HG03175 (cell line): ENCODE data around the gene RAD23B.

Source experiments
- ATAC-seq: cut with Tn5 transposase; IDR thresholded peaks from one replicate; pipeline ENCODE4 v1.9.1; 2021; ENCODE audit warnings: mild to moderate bottlenecking, moderate library complexity; ENCODE audit not compliant: unreplicated experiment

Gene RAD23B

GRCh38 chr9:107367727-107368502 is 84.8 kb downstream of the RAD23B start:
- ATAC-seq: no peak

DNA sequence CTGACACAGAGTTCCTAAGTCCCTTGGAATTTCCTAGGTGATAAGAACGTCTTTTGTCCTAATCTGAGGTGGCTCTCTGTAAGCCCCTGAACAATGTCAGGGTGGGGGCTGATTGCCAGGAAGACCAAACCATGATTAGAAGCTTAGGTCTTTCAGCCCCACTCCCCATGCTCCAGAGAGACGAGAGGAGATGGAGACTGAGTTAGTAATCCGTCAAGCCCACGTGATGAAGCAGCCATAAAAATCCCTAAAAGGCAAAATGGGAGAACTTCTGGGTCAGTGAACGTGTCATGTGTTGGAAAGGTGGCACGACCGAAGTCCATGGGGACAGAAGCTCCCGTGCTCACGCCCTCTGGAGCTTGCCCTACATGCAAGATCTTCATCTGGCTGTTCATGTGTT is 85.6 kb downstream of the RAD23B start:
- no peak for ATAC-seq

- ATAC-seq: no peak
Measured at GRCh38 chr9:107373809-107374208, 90.7 kb downstream of the RAD23B start.

DNA sequence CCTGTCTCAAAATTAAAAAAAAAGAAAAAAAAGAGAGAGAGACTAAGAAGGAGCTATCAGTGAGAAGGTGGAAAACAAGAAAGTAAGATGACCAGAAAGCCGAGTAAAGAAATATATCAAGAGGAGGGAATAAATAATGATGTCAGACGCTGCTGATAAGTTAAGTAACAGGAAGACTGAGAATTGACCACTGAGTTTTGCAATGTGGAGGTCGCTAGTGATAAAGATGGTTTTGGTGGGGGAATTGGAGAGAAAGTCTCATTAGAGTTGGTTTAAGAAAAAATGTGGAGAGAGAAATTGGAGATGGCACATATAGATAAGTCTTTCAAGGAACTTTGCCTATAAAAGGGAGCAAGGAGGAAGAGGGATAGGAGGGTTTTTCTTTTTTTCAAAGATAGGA is 91.9 kb downstream of the RAD23B start:
- ATAC-seq: no peak

DNA sequence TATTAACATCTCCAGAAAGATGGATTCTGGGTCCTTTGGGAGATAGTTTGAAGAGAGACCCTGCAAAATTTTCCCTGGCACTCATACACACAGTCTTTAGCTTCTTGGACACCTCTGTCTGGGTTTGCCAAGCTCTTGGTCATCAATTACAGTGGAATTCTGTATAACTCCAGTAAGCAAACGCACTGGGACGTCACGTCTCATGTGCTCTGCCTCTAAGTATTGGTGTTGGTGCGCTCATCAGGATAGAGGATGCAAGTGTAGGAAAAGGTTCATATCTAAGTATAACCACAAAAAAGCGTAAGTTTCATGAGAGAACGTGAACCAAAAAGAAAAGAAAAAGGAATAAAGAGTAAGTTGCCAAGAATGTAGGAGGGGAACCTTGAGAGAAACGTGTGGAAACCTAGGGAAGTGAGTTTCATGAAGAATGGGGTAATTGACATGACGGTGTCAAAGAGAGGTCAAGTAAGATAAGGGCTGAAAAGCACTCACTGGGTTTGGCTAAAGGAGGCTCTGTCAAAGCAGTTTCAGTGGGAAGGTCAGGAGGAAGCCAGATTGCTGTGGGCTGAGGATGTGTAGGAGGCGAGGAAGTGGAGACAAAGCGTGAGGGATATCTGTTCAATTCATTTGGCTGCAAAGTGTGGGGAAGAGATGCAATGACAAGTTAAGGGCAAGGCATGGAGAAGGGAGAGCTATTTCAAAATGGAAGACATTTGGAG is 92.7 kb downstream of the RAD23B start:
- no peak for ATAC-seq

DNA sequence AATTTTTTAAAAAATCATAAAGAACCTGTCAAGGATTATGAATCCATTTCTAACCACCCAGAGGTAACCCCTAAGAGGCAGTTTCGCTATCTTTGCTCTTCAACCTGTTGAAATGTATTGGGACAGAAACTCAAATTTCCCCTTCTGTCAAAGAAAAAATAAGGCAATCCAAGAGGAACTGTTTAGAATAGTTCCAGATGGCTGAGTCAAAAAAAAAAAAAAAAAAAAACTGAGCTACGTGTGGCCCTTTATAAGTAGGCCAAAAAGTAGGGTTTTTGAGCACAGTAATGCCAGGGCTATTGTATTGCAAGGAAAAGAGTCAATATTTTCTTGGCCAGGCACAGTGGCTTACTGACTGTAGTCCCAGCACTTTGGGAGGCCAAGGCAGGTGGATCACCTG is 94.9 kb downstream of the RAD23B start:
- no peak for ATAC-seq
